ENCODE data around the gene MYOM1. TPM values are rescaled to one million over a fixed set of nuclear protein-coding genes. Genes with fewer than 3 reads are reported as not detected.

The MYOM1 gene
- total RNA-seq, 1 experiment from 2014 or later = 0.92 TPM

DNA sequence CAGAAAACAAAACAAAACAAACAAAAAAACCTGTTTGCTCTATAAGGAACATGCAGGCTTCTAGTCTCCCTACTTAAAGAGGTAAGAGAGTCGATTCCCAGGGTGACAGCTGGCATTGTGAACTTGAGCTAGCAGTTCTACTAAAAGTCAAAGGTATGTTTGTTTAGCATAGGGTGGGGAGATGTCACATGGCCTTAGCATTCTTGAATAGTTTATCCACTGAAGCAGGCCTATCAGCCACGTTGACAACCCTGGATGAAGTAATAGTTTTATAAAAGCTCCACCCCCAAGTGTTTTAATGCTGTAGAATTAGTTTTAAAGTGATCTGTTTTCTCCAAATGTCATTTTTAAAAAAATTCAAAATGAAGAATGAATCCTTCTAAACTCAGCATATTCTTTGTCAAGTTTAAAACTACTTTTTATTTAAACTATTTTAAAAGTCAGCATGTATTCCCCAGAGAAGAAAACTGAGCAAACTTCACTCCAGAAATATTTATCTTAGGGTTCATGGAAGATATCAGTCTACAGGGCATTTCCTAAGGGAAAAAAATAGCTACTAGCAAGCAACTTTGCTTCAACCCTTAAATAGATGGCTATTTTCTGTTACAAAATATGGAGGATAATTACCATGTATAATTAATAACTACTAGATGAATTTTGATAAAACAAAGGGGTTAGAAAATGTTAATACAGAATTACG is 1.7 kb downstream of the MYOM1 start:
- no TSS peak for BruUV-seq (replicated peaks)
- ChIA-PET POLR2A (no interaction called here), CTCF (no interaction called here)
- ATAC-seq (no peak), DNase-seq (ENCODE audit: low read depth, low spot score) (no peak)
- TF ChIP-seq, protein P1, sequence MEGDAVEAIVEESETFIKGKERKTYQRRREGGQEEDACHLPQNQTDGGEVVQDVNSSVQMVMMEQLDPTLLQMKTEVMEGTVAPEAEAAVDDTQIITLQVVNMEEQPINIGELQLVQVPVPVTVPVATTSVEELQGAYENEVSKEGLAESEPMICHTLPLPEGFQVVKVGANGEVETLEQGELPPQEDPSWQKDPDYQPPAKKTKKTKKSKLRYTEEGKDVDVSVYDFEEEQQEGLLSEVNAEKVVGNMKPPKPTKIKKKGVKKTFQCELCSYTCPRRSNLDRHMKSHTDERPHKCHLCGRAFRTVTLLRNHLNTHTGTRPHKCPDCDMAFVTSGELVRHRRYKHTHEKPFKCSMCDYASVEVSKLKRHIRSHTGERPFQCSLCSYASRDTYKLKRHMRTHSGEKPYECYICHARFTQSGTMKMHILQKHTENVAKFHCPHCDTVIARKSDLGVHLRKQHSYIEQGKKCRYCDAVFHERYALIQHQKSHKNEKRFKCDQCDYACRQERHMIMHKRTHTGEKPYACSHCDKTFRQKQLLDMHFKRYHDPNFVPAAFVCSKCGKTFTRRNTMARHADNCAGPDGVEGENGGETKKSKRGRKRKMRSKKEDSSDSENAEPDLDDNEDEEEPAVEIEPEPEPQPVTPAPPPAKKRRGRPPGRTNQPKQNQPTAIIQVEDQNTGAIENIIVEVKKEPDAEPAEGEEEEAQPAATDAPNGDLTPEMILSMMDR (IDR thresholded peaks at IDR 0.05) = no peak
- TF ChIP-seq TCF7L2 (IDR thresholded peaks at IDR 0.05; ENCODE audit: low read depth, low read length) = no peak
- TF ChIP-seq SIN3A (IDR thresholded peaks at IDR 0.05; ENCODE audit: borderline replicate concordance, insufficient read depth, low read depth, low read length) = no peak
- TF ChIP-seq POLR2AphosphoS5 (IDR thresholded peaks at IDR 0.05; ENCODE audit: low read depth, low read length) = no peak
- TF ChIP-seq, protein P2, sequence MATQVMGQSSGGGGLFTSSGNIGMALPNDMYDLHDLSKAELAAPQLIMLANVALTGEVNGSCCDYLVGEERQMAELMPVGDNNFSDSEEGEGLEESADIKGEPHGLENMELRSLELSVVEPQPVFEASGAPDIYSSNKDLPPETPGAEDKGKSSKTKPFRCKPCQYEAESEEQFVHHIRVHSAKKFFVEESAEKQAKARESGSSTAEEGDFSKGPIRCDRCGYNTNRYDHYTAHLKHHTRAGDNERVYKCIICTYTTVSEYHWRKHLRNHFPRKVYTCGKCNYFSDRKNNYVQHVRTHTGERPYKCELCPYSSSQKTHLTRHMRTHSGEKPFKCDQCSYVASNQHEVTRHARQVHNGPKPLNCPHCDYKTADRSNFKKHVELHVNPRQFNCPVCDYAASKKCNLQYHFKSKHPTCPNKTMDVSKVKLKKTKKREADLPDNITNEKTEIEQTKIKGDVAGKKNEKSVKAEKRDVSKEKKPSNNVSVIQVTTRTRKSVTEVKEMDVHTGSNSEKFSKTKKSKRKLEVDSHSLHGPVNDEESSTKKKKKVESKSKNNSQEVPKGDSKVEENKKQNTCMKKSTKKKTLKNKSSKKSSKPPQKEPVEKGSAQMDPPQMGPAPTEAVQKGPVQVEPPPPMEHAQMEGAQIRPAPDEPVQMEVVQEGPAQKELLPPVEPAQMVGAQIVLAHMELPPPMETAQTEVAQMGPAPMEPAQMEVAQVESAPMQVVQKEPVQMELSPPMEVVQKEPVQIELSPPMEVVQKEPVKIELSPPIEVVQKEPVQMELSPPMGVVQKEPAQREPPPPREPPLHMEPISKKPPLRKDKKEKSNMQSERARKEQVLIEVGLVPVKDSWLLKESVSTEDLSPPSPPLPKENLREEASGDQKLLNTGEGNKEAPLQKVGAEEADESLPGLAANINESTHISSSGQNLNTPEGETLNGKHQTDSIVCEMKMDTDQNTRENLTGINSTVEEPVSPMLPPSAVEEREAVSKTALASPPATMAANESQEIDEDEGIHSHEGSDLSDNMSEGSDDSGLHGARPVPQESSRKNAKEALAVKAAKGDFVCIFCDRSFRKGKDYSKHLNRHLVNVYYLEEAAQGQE (IDR thresholded peaks at IDR 0.05; ENCODE audit: insufficient read depth in 1 of 2, low read depth in 2 of 2, low read length in 1 of 2) = no peak
- Histone ChIP-seq H3K27me3 (ENCODE audit: control insufficient read depth, insufficient read depth, low read length) (no peaks in the 10 kb centered on the region), H3K9me3 (ENCODE audit: control insufficient read depth, insufficient read depth, low read depth, low read length) (no peaks in the 10 kb centered on the region), H3K4me1 (ENCODE audit: control insufficient read depth, insufficient read depth, low read length) (peaks cover 10% of the 10 kb centered on the region), H3K4me3 (ENCODE audit: low read depth in 2 of 2, low read length in 2 of 2) (no peak overlapping the region), H3K27ac (ENCODE audit: low read length) (no peak overlapping the region), H3K36me3 (ENCODE audit: control insufficient read depth, insufficient read depth, low read length) (no peaks in the 10 kb centered on the region)
- in situ Hi-C loops (cut with HindIII; ENCODE audit: low pct_unique_long_range_greater_than_20kb, low sequenced_read_pairs) = no loop called here
- intact Hi-C loops (cut with micrococcal nuclease; ENCODE audit: unreplicated experiment) = loop anchor here (10.0 kb wide), 1 partner anchor 173 kb away; no protein-coding TSS in a partner anchor

DNA sequence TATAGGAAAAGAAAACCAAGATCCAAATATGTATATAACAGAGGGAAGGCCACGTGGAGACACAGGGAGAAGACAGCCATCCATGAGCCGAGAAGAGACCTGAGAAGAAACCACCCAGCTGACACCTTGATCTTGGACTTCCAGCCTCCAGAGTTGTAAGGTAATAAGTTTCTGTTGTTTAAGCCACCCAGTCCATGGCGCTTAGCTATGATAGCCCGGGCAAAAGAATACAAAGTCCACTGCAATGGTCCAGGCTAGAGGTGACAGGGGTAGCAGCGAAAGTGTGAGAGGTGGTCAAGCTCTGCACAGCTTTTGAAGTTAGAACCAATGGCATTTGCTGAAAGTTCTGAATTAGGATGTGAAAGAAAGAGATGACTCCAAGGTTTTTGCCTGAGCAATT is 2.8 kb downstream of the MYOM1 start:
- ChIA-PET CTCF (no interaction called here), POLR2A (no interaction called here)
- DNase-seq (ENCODE audit: low read depth, low spot score) = no peak
- Histone ChIP-seq H3K4me1 (ENCODE audit: control insufficient read depth, insufficient read depth, low read length) (peaks cover 10% of the 10 kb centered on the region), H3K9me3 (ENCODE audit: control insufficient read depth, insufficient read depth, low read depth, low read length) (no peaks in the 10 kb centered on the region), H3K4me3 (ENCODE audit: low read depth in 2 of 2, low read length in 2 of 2) (no peak overlapping the region), H3K27me3 (ENCODE audit: control insufficient read depth, insufficient read depth, low read length) (no peaks in the 10 kb centered on the region), H3K36me3 (ENCODE audit: control insufficient read depth, insufficient read depth, low read length) (no peaks in the 10 kb centered on the region), H3K27ac (ENCODE audit: low read length) (no peak overlapping the region)
- in situ Hi-C loops (cut with HindIII; ENCODE audit: low pct_unique_long_range_greater_than_20kb, low sequenced_read_pairs) = no loop called here
- intact Hi-C loops (cut with micrococcal nuclease; ENCODE audit: unreplicated experiment) = loop anchor here (10.0 kb wide), 1 partner anchor 172 kb away; no protein-coding TSS in a partner anchor
- no TSS peak for BruUV-seq (replicated peaks)
- ATAC-seq = no peak
- TF ChIP-seq SIN3A (IDR thresholded peaks at IDR 0.05; ENCODE audit: borderline replicate concordance, insufficient read depth, low read depth, low read length) = no peak
- no peak for TF ChIP-seq POLR2AphosphoS5 (IDR thresholded peaks at IDR 0.05; ENCODE audit: low read depth, low read length)
- TF ChIP-seq, protein P2 (IDR thresholded peaks at IDR 0.05; ENCODE audit: insufficient read depth in 1 of 2, low read depth in 2 of 2, low read length in 1 of 2) = no peak
- TF ChIP-seq, protein P1 (IDR thresholded peaks at IDR 0.05) = no peak
- no peak for TF ChIP-seq TCF7L2 (IDR thresholded peaks at IDR 0.05; ENCODE audit: low read depth, low read length)
